DND-41 (cell line): Measurements from ENCODE around the gene ARRB1.

Source experiments
- EZH2 ChIP-seq: IDR thresholded peaks from 3 replicates; pipeline ENCODE4 v1.6.1; 2012; ENCODE audit warnings: borderline replicate concordance, low read depth, mild to moderate bottlenecking, moderate library complexity, low read length, inconsistent platforms; ENCODE audit not compliant: severe bottlenecking
- TF ChIP-seq, protein P1 (sequence below): IDR thresholded peaks from 2 replicates; pipeline ENCODE4 v1.5.1; 2012; ENCODE audit warnings: borderline replicate concordance, low read length, moderate library complexity, mild to moderate bottlenecking; ENCODE audit not compliant: poor library complexity, severe bottlenecking; ENCODE audit errors: extremely low read depth

DNA sequence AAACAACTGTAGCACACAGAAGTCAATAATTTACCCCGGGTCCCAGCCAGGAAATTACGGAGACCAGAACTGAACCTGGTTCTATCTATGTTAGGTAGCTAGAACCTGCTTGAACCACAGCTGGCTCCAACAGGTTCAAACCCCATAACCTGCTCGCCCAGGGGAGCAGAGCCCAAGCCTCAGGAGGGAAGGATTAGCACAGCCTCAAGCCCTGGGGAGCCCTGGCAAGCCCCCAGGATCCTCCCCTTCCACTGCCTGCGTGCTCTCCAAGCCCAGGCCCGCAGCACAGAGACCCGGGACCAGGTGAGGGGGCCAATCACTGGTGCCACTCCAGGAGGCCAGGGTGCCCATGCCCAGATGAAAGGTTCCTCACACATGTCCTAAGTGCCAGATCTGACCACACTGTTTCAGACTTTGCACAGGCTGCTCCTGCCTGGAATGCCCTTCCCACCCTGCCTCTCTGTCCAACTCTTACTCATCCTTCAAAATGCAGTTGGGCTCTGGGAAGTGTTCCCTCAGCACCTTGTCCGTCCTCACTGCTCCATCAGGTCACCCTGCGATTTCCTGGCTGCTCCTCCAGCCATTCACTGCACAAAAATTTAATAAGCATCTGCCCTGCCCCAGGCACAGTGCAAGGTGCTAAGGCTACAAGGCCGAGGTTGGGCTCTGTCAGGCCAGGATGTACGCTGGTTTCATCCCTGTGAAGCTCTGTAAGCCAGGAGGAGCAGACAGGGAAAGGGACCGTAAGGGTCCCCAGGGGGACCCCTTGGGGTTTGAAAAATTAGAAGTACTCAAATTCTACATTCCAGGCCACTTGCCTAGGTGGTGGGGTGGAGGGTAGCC, 32.2 kb downstream of the ARRB1 start:
- TF ChIP-seq, protein P1, sequence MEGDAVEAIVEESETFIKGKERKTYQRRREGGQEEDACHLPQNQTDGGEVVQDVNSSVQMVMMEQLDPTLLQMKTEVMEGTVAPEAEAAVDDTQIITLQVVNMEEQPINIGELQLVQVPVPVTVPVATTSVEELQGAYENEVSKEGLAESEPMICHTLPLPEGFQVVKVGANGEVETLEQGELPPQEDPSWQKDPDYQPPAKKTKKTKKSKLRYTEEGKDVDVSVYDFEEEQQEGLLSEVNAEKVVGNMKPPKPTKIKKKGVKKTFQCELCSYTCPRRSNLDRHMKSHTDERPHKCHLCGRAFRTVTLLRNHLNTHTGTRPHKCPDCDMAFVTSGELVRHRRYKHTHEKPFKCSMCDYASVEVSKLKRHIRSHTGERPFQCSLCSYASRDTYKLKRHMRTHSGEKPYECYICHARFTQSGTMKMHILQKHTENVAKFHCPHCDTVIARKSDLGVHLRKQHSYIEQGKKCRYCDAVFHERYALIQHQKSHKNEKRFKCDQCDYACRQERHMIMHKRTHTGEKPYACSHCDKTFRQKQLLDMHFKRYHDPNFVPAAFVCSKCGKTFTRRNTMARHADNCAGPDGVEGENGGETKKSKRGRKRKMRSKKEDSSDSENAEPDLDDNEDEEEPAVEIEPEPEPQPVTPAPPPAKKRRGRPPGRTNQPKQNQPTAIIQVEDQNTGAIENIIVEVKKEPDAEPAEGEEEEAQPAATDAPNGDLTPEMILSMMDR: no peak
- no peak for TF ChIP-seq EZH2
